Astrocyte (in vitro differentiated cells and primary cell): ENCODE data around the gene CLASP1.

ENCODE experiments used
- EZH2 ChIP-seq: IDR thresholded peaks from 2 replicates; pipeline ENCODE4 v1.6.1; 2012; ENCODE audit warnings: mild to moderate bottlenecking, low read length, inconsistent platforms; ENCODE audit not compliant: insufficient read depth
- TF ChIP-seq, protein P1 (sequence below): IDR thresholded peaks from 2 replicates; pipeline ENCODE4 v1.5.1; 2011; ENCODE audit warnings: low read depth, mild to moderate bottlenecking, inconsistent platforms, low read length, moderate library complexity; ENCODE audit not compliant: insufficient read depth

DNA sequence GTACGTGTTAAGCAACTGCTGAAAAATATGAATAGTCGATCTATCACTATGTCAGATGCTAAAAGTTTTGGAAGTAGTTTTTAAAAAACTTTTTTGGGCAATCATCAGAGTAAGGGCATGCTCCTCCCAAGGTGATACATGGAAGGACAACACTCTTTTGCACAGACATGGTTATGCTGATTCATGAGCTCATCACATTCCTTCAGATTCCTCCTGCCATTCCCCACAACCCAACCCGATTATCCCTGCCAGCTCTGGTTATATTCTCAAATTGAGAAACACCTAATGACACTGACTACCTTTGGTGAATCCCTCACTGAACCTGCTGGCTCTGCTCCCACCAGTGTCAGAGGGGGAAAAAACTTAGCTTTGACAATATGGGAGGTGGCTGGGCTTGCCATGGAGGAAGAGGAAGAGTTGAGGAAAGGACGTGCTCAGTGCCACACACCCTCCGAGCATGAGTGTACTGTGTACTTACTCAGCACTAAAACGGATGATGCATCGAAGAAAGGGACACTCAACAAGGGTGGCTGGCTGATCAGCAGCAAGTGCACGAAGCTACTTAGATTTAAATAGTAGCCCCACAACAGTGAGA, 202.5 kb downstream of the CLASP1 start:
- TF ChIP-seq, protein P1, sequence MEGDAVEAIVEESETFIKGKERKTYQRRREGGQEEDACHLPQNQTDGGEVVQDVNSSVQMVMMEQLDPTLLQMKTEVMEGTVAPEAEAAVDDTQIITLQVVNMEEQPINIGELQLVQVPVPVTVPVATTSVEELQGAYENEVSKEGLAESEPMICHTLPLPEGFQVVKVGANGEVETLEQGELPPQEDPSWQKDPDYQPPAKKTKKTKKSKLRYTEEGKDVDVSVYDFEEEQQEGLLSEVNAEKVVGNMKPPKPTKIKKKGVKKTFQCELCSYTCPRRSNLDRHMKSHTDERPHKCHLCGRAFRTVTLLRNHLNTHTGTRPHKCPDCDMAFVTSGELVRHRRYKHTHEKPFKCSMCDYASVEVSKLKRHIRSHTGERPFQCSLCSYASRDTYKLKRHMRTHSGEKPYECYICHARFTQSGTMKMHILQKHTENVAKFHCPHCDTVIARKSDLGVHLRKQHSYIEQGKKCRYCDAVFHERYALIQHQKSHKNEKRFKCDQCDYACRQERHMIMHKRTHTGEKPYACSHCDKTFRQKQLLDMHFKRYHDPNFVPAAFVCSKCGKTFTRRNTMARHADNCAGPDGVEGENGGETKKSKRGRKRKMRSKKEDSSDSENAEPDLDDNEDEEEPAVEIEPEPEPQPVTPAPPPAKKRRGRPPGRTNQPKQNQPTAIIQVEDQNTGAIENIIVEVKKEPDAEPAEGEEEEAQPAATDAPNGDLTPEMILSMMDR = no peak
- no peak for TF ChIP-seq EZH2
